Body of pancreas (tissue), 4 donors: Measurements from ENCODE around the gene POLN. TPM values are rescaled to one million over a fixed set of nuclear protein-coding genes. Genes with fewer than 3 reads are reported as not detected.

Experiments
- ATAC-seq: fragments of 150-250 bp; one replicate; pipeline ENCODE4 v1.9.1; 2016
- DNase-seq, 4 donors: peaks; one replicate each; pipeline ENCODE4 v3.0.0-alpha.2; 2019
- H3K27ac ChIP-seq, 4 donors: fragments of 200-600 bp; sonication (generic); 1 replicate in 3 of 4; 2 replicates in 1 of 4; pipeline versions ENCODE4 v1.5.1 to v1.6.1; 2016 to 2019; ENCODE audit warnings: mild to moderate bottlenecking in 1 of 4, mixed read lengths in 1 of 4, moderate library complexity in 1 of 4
- H3K27me3 ChIP-seq, 2 donors: fragments of 200-600 bp; sonication (generic); one replicate each; pipeline ENCODE4 v1.6.0; 2016; ENCODE audit warnings: mild to moderate bottlenecking in 1 of 2
- H3K36me3 ChIP-seq, 2 donors: fragments of 200-600 bp; sonication (generic); replicated peaks in 1 of 2; 2 replicates each; pipeline ENCODE4 v1.5.1; 2016; ENCODE audit warnings: low read depth in 2 of 2; ENCODE audit not compliant: insufficient read depth in 1 of 2
- H3K4me1 ChIP-seq: fragments of 200-600 bp; sonication (generic); one replicate; pipeline ENCODE4 v1.6.0; 2016
- H3K4me3 ChIP-seq, 2 donors: fragments of 200-600 bp; sonication (generic); 1 replicate in 1 of 2; 2 replicates in 1 of 2; pipeline ENCODE4 v1.5.1; 2016 to 2019
- H3K9me3 ChIP-seq, 3 donors: fragments of 200-600 bp; sonication (generic); 1 replicate in 2 of 3; 2 replicates in 1 of 3; pipeline ENCODE4 v1.5.1; 2016
- CTCF ChIP-seq, 7 experiments: fragments of 450-650 bp in 4 of 7; fragments of 200-600 bp in 3 of 7; sonication (generic) in 3 of 7; IDR thresholded peaks; one replicate each; pipeline ENCODE4 v1.5.1; 2016 to 2019; ENCODE audit warnings: antibody characterized with exemption in 7 of 7
- POLR2A ChIP-seq, 3 donors: fragments of 450-650 bp; IDR thresholded peaks; one replicate each; pipeline ENCODE4 v1.6.1; 2016; ENCODE audit warnings: antibody characterized with exemption in 3 of 3, mild to moderate bottlenecking in 2 of 3
- WGBS, 2 donors: methylation state at CpG; one replicate each; pipeline ENCODE4 v1.1.5; 2017; 5-methylcytosine and 5-hydroxymethylcytosine counted together
- intact Hi-C: fragments of 100-400 bp; cut with DNase I; formaldehyde crosslinking; loops from one replicate; pipeline ENCODE4 v1.15.1; 2023
- total RNA-seq, 2 donors: library from RNA; depleted of rRNA; stranded (reverse); fragments of >200 nt; gene quantifications; one replicate each; pipeline ENCODE4 v1.1.0, GENCODE V29; 2016

Gene POLN
- total RNA-seq, 2 donors from 2014 or later, result 4.9 to 5.9 TPM

GRCh38 chr4:2177443-2178093 is 64.4 kb downstream of the POLN start:
- no peak for TF ChIP-seq CTCF (IDR thresholded peaks at IDR 0.05)
- 59 to 79% methylated on average over 4 of the region's 4 CpGs for WGBS, 2 donors
- Histone ChIP-seq H3K36me3 (no peaks in the 10 kb centered on the region), H3K4me1 (no peaks in the 10 kb centered on the region), H3K9me3 (no peaks in the 10 kb centered on the region), H3K4me3 (no peak overlapping the region), H3K27ac (no peak overlapping the region), H3K27me3 (no peaks in the 10 kb centered on the region)
- no peak for ATAC-seq
- intact Hi-C loops, result no loop called here
- DNase-seq, result no peak

- Histone ChIP-seq H3K36me3 (no peaks in the 10 kb centered on the region), H3K4me3 (no peak overlapping the region), H3K27me3 (no peaks in the 10 kb centered on the region), H3K4me1 (no peaks in the 10 kb centered on the region), H3K27ac (no peak overlapping the region), H3K9me3 (no peaks in the 10 kb centered on the region)
- DNase-seq (no peak), ATAC-seq (no peak)
- 78 to 79% methylated on average over 9 of the region's 9 CpGs for WGBS, 2 donors
- TF ChIP-seq POLR2A (IDR thresholded peaks at IDR 0.05) (no peak), CTCF (IDR thresholded peaks at IDR 0.05) (no peak)
- intact Hi-C loops, result no loop called here
These were observed 65.8 kb downstream of the POLN start for GRCh38 chr4:2175990-2176698.

GRCh38 chr4:2174061-2174460 is 67.9 kb downstream of the POLN start:
- intact Hi-C loops, result no loop called here
- H3K36me3 ChIP-seq, result no peaks in the 10 kb centered on the region
- no peak overlapping the region for H3K4me3 ChIP-seq
- no peak for DNase-seq
- H3K27me3 ChIP-seq, result no peaks in the 10 kb centered on the region
- no peak for ATAC-seq
- H3K9me3 ChIP-seq, result no peaks in the 10 kb centered on the region
- peaks cover 4% of the 10 kb centered on the region for H3K4me1 ChIP-seq
- 93 to 96% methylated on average over 6 of the region's 6 CpGs for WGBS, 2 donors
- no peak for TF ChIP-seq CTCF (IDR thresholded peaks at IDR 0.05)
- TF ChIP-seq POLR2A (IDR thresholded peaks at IDR 0.05), result no peak
- no peak overlapping the region for H3K27ac ChIP-seq

DNA sequence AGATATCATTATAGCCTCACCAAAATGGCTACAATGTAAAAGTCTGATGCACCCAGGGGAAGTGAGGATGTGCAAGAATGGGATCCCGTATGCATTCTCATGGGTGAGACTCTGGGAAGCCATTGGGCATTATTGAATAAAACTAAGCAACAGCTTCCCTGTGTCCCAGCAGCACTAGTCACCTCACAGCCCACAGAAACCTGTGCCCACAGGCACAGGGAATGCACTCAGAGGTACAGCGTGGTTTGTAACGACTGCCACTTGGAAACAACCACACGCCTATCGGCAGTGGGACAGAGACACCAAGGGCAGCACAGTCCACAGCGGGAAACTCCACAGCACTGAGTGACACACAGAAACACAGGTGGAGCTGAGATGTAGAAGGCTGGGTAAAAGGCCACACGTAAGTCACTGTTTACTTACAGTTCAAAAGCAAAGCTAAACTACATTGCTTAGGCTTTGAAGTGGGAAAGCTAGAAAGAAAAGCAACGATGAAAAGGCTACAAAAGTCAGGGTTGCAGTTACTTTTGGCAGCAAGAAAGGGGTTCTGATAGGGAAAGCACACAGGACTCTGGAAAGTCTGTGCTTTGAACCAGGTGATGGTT is 69.2 kb downstream of the POLN start:
- ATAC-seq (no peak), DNase-seq (no peak)
- Histone ChIP-seq H3K9me3 (no peaks in the 10 kb centered on the region), H3K27me3 (no peaks in the 10 kb centered on the region), H3K4me3 (no peak overlapping the region), H3K4me1 (peaks cover 15% of the 10 kb centered on the region), H3K36me3 (no peaks in the 10 kb centered on the region), H3K27ac (no peak overlapping the region)
- intact Hi-C loops, result no loop called here
- TF ChIP-seq POLR2A (IDR thresholded peaks at IDR 0.05), result no peak
- no peak for TF ChIP-seq CTCF (IDR thresholded peaks at IDR 0.05)
- 51 to 62% methylated on average over 8 of the region's 8 CpGs for WGBS, 2 donors
